Measurements from ENCODE around the gene CBL. TPM values are rescaled to one million over a fixed set of nuclear protein-coding genes. Genes with fewer than 3 reads are reported as not detected.
"Not testable (repeated sequence)": the region's sequence is repeated elsewhere in the genome, so short reads cannot be mapped to it uniquely, and the experiment has no call there.

Gene CBL
- polyA plus RNA-seq, 12 donors, result 11.1 to 16.4 (median 13.5) TPM; not detected in 1

DNA sequence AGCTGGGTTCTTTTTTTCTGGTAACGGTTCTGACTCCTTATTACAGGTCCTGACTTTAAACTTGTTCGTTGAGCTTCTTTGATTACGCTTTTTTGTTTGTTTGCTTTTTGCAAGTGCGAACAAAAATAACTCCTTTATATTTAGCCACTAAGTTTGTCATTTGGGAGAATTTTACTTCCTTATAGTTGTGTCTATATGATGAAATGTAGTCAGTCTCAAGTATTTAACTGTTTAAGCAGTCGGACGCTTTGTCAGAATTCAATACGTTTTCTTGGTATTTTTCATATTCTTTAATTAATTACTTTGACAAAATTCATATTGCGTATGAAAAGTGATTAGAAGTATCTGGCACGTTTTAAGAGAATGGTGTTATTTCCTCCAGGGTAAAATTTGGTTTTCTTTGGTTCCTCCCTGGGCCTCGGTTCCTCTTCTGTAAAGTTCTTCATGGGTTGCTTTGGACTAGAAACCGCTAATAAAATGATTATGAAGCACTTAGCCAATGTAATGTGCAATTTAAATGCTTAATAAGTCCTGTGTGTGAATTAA lies 1.3 kb downstream of the CBL start:
- peak; percentile 6 for DNase-seq

DNA sequence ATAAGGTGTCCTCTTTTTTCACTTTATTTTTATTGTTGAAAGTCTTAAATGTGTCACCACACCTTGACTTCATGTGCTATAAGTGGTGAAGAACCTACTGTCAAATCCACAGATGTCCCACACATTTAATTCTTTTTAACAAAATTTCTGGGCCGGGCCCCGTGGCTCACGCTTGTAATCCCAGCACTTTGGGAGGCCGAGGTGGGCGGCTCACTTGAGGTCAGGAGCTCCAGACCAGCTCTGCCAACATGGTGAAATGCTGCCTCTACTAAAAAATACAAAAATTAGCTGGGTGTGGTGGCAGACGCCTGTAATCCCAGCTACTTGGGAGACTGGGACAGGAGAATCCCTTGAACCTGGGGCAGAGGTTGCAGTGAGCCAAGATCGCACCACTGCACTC lies 3.0 kb downstream of the CBL start:
- no peak for DNase-seq

DNA sequence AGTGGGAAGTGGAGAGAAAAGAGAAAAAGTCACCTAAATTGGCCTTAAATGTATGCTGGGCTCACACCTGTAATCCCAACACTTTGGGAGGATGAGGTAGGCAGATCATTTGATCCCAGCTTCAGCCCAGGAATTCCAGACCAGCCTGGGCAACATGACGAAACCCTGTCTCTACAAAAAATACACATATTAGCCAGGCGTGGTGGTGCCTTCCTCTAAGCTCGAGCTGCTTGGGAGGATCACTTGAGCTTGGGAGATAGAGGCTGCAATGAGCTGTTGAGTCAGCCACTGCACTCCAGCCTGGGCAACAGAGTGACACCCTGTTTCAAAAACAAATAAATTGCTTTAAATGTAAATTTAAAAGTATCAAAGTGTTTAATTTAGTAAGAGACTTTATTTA lies 3.9 kb downstream of the CBL start:
- DNase-seq, result no peak

DNA sequence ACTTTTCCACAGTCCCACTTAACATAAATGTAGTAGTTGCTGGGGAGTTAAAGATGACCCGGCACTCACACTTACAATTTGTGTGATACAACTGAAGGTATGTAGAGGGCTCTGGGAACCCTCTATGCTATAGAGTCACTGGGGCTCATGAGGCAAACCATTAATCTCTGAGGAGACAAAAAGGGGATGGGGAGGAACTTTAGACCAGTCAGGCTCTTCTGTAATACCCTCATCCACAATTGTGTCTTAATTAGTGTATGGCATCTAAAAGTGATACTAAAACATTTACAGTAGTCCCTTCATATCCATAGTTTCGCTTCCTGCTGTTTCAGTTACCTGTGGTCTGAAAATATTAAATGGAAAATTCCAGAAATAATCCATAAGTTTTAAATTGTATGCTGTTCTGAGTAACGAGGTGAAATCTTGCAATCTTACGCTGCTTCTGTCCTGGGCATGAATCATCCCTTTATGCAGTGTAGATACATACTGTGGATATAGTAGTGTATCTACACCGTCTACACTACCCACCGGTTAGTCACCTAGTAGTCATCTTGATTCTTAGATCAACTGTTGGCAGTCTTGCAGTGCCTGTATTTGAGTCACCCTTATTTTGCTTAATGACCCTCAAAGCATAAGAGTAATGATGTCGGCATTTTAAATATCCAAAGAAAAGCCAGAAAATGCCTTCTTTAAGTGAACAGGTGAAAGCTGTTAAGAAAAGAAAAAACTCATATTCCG lies 12.2 kb downstream of the CBL start:
- no peak for DNase-seq

DNA sequence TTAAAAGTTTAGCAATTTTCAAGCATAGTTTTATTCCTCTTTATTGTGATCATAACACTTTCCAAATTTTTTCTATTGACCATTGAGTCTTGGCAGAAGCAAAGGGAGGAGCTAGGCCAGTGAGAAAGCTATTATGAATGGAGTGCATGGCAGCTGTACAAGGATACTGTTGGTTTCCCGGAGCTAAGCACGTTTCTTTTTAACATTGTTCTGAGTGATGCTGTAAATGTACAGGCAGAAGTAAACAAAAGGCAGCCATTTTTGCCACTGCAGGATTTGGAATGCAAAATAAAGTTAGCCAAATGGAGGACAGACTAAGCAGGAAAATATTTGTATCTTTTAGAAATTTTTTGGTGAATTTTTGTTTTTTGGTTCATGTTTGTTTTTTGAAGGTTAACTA lies 16.2 kb downstream of the CBL start:
- DNase-seq, result peak; percentile 53

DNA sequence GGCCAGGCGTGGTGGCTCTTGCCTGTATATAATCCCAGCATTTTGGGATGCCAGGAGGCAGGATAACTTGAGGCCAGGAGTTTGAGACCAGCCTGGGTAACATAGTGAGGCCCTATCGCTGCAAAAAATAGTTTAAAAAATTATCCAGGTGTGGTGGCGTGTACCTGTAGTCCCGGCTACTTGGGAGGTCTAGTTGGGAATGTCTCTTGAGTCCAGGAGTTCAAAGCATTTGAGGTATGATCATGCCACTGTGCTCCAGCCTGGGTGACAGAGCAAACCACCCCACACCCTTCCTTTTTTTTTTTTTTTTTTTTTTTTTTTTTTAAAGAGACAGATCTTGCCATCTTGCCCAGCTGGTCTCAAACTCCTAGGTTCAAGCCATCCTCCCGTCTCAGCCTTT lies 16.8 kb downstream of the CBL start:
- DNase-seq, result no peak

DNA sequence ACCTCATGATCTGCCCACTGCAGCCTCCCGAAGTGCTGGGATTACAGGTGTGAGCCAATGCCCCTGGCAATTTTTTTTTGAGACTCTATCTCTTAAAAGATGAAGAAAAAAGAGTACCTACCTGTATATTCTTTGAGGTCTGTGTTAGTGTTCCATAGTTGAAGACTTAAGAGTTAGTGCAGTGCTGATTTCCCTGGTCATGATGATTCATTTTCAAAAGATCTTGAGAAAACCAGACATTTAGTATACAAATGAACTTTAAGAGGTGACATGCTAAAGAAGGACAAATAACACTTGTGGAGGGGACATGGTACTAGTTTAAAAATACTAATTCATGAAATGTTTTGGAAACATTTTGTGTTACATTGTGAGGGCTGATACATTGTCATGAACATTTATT lies 17.7 kb downstream of the CBL start:
- no peak for DNase-seq

DNA sequence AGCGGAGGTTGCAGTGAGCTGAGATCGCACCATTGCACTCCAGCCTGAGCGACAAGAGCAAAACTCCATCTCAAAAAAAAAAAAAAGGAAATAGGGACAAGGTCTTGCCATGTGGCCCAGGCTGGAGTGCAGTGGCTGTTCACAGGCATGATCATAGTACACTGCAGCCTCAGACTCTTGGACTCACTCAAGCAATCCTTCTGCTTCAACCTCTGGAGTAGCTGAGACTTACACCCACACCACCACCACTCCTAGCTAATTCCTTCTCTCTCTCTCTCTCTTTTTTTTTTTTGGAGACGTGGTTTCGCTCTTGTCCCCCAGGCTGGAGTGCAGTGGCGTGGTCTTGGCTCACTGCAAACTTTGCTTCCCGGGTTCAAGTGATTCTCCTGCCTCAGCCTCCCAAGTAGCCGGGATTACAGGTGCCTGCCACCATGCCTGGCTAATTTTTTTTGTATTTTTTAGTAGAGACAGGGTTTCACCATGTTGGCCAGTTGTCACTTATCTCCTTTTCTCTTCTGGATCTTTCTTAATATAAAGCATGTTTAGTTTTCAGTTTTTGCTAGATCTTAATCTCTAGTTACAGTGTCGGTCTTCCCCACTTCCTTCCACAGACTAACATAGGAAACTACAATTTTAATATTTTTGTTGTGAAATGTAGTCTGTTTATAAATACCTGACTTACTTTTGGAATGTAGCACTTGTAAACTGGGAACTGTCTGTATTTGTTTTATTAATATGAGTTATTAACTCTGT lies 22.6 kb downstream of the CBL start:
- not testable (repeated sequence) for DNase-seq

DNA sequence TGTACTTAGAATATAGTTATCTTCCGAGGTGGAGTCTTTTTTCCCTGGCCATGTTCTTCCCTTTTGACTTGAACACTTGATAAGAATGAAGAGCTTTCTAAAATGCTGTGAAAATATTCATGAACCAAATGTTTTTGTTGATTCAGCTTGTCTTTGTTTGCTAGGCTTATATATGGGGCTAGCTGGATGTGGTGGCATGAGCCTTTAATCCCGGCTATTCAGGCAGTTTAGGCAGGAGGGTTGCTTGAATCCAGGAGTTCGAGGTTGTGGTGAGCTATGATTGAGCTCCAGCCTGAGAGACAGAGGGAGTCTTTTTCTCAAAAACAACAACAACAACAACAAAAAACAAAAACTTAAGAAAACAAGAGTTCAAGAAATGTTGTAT lies 23.1 kb downstream of the CBL start:
- DNase-seq, result no peak

DNA sequence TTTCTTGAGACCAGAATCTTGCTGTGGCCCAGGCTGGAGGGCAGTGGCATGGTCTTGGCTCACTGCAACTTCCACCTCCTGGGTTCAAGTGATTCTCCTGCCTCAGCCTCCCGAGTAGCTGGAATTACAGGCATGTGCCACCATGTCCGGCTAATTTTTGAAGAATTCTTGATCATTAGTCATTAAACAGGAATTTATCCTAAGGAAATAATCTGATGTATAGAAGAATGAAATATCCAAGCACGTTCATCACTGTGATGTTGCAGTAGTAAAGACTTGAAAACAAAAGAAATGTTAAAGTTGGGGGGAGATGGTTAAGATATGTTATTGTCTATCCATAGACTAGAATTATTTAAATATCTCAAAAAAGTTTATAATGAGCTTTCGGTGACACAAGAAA lies 23.6 kb downstream of the CBL start:
- no peak for DNase-seq

DNA sequence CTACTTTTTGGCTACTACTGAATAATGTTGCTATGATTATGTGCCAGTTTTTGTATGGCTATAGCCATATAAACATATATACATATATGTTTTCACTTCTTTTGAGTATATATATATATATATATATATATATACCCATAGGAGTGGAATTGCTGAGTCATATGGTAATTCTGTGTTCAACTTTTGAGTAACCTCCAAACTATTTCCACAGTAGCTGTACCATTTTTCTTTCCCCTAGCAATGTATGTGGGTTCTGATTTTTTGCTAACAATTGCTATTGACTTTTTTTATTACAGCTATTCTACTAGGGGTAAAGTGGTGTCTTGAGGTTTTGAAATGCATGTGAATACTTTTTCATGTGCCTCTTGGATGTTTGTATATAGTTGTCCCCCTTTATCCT lies 30.4 kb downstream of the CBL start:
- DNase-seq, result no peak

DNA sequence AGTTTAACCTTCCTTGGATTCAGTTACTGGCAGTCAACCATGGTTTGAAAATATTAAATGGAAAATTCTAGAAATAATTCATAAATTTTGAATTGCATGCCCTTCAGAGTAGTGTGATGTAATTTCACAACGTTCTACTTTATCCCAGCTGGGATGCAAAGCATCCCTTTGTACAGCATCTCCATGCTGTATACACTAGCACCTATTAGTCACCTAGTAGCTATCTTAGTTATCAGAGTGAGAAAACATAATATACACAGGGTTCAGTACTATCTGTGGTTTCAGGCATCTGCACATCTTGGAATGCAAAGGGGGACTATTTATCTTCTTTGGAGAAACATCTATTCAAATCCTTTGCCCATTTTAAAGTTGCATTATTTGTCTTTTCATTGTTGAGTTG lies 30.8 kb downstream of the CBL start:
- DNase-seq, result no peak

DNA sequence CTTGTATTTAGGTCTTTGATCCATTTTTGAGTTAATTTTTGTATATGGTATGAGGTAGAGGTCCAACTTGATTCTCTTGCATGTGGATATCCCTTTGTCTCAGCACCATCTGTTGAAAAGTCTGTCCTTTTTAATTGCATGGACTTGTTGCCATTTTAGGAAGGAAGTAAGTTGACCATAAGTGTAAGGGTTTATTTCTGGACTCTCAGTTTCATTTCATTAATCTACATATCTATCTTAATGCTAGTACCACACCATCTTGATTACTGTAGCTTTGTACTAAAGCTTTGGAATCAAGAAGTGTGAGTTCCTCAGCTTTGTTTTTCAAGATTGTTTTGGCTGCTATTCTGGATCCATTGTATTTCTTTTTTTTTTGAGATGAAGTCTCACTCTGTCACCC lies 31.4 kb downstream of the CBL start:
- DNase-seq, result no peak

DNA sequence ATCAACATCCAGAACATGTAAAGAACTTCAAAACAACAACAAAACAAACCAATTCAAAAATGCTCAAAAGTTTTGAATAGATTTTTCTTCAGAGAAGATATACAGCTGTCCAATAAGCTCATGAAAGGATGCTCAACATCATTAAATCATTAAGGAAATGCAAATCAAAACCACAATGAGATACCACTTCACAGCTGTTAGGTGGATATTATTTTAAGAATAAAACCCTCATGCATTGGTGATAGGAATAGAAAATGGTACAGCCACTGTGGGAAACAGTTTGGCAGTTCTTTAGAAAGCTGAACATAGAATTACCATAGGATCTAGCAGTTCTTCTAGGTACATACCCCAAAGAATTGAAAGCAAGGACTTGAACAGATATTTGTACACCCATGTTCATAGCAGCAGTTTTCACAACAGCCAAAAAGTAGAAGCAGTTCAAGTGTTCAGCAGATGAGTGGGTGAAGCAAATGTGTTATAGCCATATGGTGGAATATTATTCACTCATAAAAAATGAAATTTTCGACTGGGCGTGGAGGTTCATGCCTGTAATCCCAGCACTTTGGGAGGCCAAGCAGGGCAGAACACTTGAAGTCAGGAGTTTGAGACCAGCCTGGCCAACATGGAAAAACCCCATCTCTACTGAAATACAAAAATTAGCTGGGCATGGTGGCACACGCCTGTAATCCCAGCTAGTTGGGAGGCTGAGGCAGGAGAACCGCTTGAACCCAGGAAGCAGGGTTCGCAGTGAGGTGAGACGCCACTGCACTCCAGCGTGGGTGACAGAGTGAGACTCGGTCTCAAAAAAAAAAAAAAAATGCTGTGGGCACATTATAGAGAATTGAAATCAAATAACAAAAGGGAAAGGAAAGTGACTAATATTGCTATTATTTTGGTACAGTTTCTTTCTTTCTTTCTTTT lies 42.9 kb downstream of the CBL start:
- no peak for DNase-seq

DNA sequence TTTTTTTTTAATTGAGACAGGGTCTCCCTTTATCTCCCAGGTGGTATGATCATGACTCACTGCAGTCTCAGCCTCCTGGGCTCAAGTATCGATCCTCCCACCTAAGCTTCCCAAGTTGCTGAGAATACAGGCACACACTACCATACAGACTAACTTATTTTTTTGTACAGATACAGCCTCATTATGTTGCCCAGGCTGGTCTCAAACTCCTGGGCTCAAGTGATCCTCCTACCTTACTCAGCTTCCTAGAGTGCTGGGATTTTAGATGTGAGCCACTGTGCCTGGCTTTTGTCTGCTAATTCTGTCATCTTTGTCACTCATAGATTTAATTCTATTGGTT lies 43.5 kb downstream of the CBL start:
- no peak for DNase-seq

DNA sequence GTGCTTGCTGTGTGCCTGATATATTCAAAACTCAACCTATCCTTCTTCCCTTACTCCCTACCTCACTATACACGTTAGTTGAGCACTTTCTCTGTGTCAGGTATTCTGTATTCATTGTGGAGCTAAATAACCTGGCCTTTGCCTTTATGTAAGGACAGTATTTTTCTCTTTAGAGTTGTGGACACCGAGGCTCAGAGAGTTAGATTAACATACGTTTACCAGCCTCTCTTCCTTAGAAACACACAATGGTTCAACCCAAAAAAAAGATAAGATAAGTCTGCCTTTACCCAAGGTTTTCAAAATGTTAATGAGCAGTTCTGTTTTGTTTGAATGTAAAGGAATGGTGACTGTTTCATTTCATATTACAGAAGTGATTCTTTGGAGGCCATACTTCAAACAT lies 45.0 kb downstream of the CBL start:
- no peak for DNase-seq

DNA sequence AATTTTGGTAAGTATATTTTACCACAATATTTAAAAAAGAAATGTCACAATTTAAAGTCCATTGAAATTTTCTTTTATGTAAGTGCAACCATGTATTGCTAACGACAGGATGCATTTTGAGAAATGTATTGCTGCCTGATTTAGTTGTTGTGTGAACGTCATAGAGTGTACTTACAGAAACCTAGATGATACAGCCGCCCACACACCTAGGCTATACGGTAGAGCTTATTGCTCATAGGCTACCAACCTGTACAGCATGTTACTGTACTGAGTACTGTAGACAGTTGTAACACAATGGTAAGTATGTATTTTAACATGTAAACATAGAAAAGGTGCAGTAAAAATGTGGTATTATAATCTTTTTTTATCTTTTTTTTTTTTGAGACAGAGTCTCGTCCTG lies 48.1 kb downstream of the CBL start:
- no peak for DNase-seq

DNA sequence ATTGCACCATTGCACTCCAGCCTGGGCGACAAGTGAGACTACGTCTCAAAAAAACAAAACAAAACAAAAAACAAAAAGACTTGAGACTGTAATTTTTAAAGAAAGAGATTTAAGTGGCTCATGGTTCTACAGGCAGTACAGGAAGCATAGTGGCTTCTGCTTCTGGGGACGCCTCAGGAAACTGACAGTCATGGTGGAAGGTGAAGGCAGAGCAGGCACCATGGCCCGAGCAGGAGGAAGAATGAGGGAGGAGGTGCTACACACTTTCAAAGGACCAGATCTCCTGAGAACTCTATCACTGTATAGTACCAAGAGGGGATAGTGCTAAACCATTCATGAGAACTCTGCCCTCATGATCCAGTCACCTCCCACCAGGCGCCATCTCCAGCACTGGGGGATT lies 52.0 kb downstream of the CBL start:
- no peak for DNase-seq

DNA sequence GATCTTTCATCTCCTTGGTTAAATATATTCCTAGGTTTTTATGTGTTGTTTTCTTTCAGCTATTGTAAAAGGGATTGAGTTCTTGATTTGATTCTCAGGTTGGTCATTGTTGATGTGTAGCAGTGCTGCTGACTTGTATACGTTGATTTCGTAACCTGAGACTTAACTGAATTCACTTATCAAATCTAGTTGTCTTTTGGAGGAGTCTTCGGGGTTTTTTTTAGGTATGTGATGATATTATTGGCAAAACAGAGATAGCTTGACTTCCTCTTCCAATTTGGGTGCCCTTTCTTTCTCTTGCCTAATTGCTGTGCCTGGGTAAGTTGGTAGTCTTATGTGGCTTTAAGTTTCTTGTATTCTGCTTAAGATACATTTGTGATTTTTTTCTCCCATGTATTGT lies 52.8 kb downstream of the CBL start:
- no peak for DNase-seq

DNA sequence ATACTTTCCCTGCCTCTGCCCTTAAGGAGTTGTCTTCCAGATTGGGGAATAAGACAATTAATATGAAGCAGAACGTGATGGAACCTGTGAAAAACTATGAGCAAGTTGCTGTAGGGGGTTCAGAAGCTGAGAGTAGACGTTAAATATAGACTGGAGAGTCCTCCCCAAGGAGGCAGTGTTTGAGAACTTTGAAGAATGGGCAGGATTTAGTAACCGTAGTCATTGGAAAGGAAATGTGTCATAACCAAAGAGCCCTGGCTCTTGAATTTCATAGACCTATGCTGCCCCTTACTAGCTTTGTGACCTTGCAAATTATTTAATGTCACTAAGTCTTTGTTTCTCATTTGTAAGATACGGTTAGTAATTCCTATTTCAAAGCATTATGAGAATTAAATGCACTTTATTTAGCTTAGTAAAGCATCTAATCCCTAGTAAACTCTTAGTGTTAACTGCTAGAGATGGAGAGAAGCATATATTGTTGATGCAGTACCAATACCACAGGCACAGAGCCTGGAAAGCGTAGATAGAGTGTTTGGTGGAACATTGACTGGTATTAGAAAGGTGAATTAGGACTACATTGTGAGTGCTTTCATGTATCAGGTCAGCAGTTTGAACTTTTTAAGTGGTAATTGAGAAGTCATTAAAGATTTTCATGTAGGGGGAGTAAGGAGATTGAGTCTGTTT lies 56.7 kb downstream of the CBL start:
- no peak for DNase-seq

DNA sequence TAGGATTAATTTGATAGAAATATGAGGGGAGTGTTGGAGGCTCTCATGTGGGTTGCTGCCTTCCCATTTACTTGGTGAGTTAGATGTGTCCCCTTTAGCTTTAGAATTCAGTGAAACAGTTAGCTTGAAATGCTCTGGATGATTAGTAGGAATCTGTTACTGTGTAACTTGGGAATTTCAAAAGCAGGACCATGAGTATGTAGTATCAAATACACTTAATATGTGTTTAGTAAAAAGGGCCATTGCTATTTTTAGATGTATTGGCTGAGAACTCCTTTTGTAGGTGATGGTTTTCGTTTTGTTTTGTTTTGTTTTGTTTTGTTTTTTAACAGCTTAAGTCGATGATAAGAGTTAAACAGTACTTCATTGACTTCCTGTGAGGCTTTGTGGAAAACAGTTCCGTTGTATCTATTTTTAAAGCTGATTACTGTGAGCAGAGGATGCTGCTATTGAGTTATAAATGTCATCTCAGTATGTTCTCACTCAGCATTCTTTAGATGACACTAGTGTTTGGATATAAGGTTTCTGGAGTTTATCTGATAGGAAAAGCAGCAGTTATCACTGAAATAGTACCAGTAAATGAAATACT lies 57.3 kb downstream of the CBL start:
- no peak for DNase-seq

All from muscle of arm (tissue), 12 donors.